GM21619 (cell line): Measurements from ENCODE around the gene ZNG1F.
"Not testable (repeated sequence)": the region's sequence is repeated elsewhere in the genome, so short reads cannot be mapped to it uniquely, and the experiment has no call there.

Source experiments
- ATAC-seq: cut with Tn5 transposase; IDR thresholded peaks from one replicate; pipeline ENCODE4 v1.9.1; 2021; ENCODE audit not compliant: unreplicated experiment

The ZNG1F gene

GRCh38 chr9:41189217-41189616 is at the start of gene ZNG1F:
Gene ZNG1F (minus strand): TSS chr9:41189317. CDS start chr9:41189258, 59 bp downstream.
- ATAC-seq = not testable (repeated sequence)

GRCh38 chr9:41237110-41237749 is 48.1 kb upstream of the ZNG1F start:
- ATAC-seq = not testable (repeated sequence)

GRCh38 chr9:41236486-41237109 is 47.5 kb upstream of the ZNG1F start:
- ATAC-seq = not testable (repeated sequence)

GRCh38 chr9:41234811-41235805 is 46.0 kb upstream of the ZNG1F start:
- ATAC-seq = peak; percentile 100

GRCh38 chr9:41234221-41234620 is 45.1 kb upstream of the ZNG1F start:
- not testable (repeated sequence) for ATAC-seq

- not testable (repeated sequence) for ATAC-seq
Measured at GRCh38 chr9:41232326-41232725, 43.2 kb upstream of the ZNG1F start.

GRCh38 chr9:41230418-41230817 is 41.3 kb upstream of the ZNG1F start:
- not testable (repeated sequence) for ATAC-seq

GRCh38 chr9:41229408-41230401 is 40.6 kb upstream of the ZNG1F start:
- no peak for ATAC-seq

- ATAC-seq = not testable (repeated sequence)
Measured at GRCh38 chr9:41219831-41220230, 30.7 kb upstream of the ZNG1F start.

GRCh38 chr9:41188439-41188838 is 678 bp downstream of the ZNG1F start:
- not testable (repeated sequence) for ATAC-seq

- not testable (repeated sequence) for ATAC-seq
Measured at GRCh38 chr9:41174994-41175393, 14.1 kb downstream of the ZNG1F start.

- not testable (repeated sequence) for ATAC-seq
Measured at GRCh38 chr9:41150116-41150515, 39.0 kb downstream of the ZNG1F start.

- ATAC-seq = not testable (repeated sequence)
Measured at GRCh38 chr9:41141878-41142277, 47.2 kb downstream of the ZNG1F start.

- not testable (repeated sequence) for ATAC-seq
Measured at GRCh38 chr9:41128581-41128980, 60.5 kb downstream of the ZNG1F start, which contains the start of gene FOXD4L6. Gene FOXD4L6 (minus strand): TSS chr9:41128681. CDS start chr9:41128383, 298 bp downstream.

- ATAC-seq = not testable (repeated sequence)
Measured at GRCh38 chr9:41126746-41127446, 62.2 kb downstream of the ZNG1F start.

- not testable (repeated sequence) for ATAC-seq
Measured at GRCh38 chr9:41125936-41126335, 63.2 kb downstream of the ZNG1F start.

- ATAC-seq = not testable (repeated sequence)
Measured at GRCh38 chr9:41125109-41125658, 63.9 kb downstream of the ZNG1F start.

GRCh38 chr9:41124250-41125108 is 64.6 kb downstream of the ZNG1F start:
- not testable (repeated sequence) for ATAC-seq
